HFFc6 (cell line): Measurements from ENCODE around the gene SLCO4A1. TPM values are rescaled to one million over a fixed set of nuclear protein-coding genes. Genes with fewer than 3 reads are reported as not detected.

ENCODE experiments used
- DNase-seq: peaks from one replicate; pipeline ENCODE4 v3.0.0-alpha.2; 2018
- H3K27ac Mint-ChIP-seq: 2 replicates; pipeline ENCODE4 v1.8.0; 2020; ENCODE audit warnings: mild to moderate bottlenecking, mixed read lengths
- H3K27me3 Mint-ChIP-seq: 2 replicates; pipeline ENCODE4 v1.8.0; 2021; ENCODE audit warnings: mild to moderate bottlenecking, moderate library complexity, mixed read lengths; ENCODE audit not compliant: insufficient read depth
- H3K36me3 Mint-ChIP-seq: 2 replicates; pipeline ENCODE4 v1.8.0; 2021; ENCODE audit warnings: low read depth, mixed read lengths
- H3K4me1 Mint-ChIP-seq: 2 replicates; pipeline ENCODE4 v1.8.0; 2020; ENCODE audit warnings: low read depth, mixed read lengths
- H3K4me3 Mint-ChIP-seq: 2 replicates; pipeline ENCODE4 v1.8.0; 2020; ENCODE audit warnings: mild to moderate bottlenecking, moderate library complexity, mixed read lengths
- H3K9me3 Mint-ChIP-seq: 2 replicates; pipeline ENCODE4 v1.8.0; 2020; ENCODE audit warnings: mild to moderate bottlenecking, mixed read lengths
- CTCF ChIP-seq: fragments of 200-600 bp; sonication (generic); IDR thresholded peaks from 2 replicates; pipeline ENCODE4 v1.5.0; 2021; ENCODE audit warnings: antibody characterized with exemption, mild to moderate bottlenecking
- long read RNA-seq: library from polyadenylated mRNA; unstranded; transcript quantifications from one replicate; pipeline ENCODE4 v2.0.0, GENCODE V29; 2019
- total RNA-seq, 6 experiments: library from RNA; stranded (reverse); fragmentation: NEBNext Ultra II Directional; extraction: Animal tissue kit (Norgen Biotek cat#: 25700); gene quantifications; 2 replicates in 1 of 6; 3 replicates in 5 of 6; pipeline ENCODE4 v1.2.3, GENCODE V29; 2021

SLCO4A1 gene
- 1 to 10 TPM; 2.7 to 6.5 (median 3.4) TPM for total RNA-seq
- long read RNA-seq, partial matches to known transcripts, result 1 of 2 reads
- long read RNA-seq, other reads (novel, unspliced or antisense), result 0 of 2 reads

GRCh38 chr20:62642051-62642665 lies at the start of gene SLCO4A1:
Gene SLCO4A1 (plus strand): TSS chr20:62642503. CDS start chr20:62656455, 13,952 bp downstream.
- DNase-seq, result peak; percentile 25
- no peaks in the 10 kb centered on the region for H3K9me3 Mint-ChIP-seq
- peaks cover 13% of the 10 kb centered on the region for H3K27me3 Mint-ChIP-seq
- TF ChIP-seq CTCF, result no peak
- no peak within 1 kb of the TSS for H3K27ac Mint-ChIP-seq
- peak within 1 kb of the TSS; percentile 75 for H3K4me3 Mint-ChIP-seq
- no peaks in the 10 kb centered on the region; the same call in 1 of the 2 replicates for H3K4me1 Mint-ChIP-seq
- H3K36me3 Mint-ChIP-seq, result no peaks in the 10 kb centered on the region

- TF ChIP-seq CTCF, result no peak
- Mint-ChIP-seq H3K27ac (no peak overlapping the region), H3K4me1 (peaks cover 44% of the 10 kb centered on the region), H3K9me3 (0 out of 2 replicates have a peak, but pooled peaks cover 3% of the 10 kb centered on the region), H3K27me3 (peaks cover 7% of the 10 kb centered on the region), H3K36me3 (no peaks in the 10 kb centered on the region; the same call in 1 of the 2 replicates), H3K4me3 (no peak overlapping the region)
- no peak for DNase-seq
Observed at GRCh38 chr20:62592506-62593177, 49.7 kb upstream of the SLCO4A1 start.

GRCh38 chr20:62593616-62594015 lies 48.7 kb upstream of the SLCO4A1 start:
- no peak for DNase-seq
- Mint-ChIP-seq H3K4me1 (peaks cover 35% of the 10 kb centered on the region), H3K4me3 (no peak overlapping the region), H3K27me3 (peaks cover 10% of the 10 kb centered on the region), H3K9me3 (0 out of 2 replicates have a peak, but pooled peaks cover 3% of the 10 kb centered on the region), H3K36me3 (no peaks in the 10 kb centered on the region; the same call in 1 of the 2 replicates), H3K27ac (no peak overlapping the region)
- TF ChIP-seq CTCF, result no peak

- Mint-ChIP-seq H3K36me3 (no peaks in the 10 kb centered on the region; the same call in 1 of the 2 replicates), H3K4me3 (no peak overlapping the region), H3K27me3 (peaks cover 10% of the 10 kb centered on the region), H3K4me1 (peaks cover 20% of the 10 kb centered on the region), H3K9me3 (0 out of 2 replicates have a peak, but pooled peaks cover 3% of the 10 kb centered on the region), H3K27ac (no peak overlapping the region)
- TF ChIP-seq CTCF, result no peak
- DNase-seq, result no peak
Observed at GRCh38 chr20:62595069-62595468, 47.2 kb upstream of the SLCO4A1 start.

- peaks cover 16% of the 10 kb centered on the region for H3K4me1 Mint-ChIP-seq
- no peaks in the 10 kb centered on the region; the same call in 1 of the 2 replicates for H3K36me3 Mint-ChIP-seq
- 0 out of 2 replicates have a peak, but pooled peaks cover 3% of the 10 kb centered on the region for H3K9me3 Mint-ChIP-seq
- H3K27me3 Mint-ChIP-seq, result peaks cover 10% of the 10 kb centered on the region
- no peak for TF ChIP-seq CTCF
- H3K27ac Mint-ChIP-seq, result no peak overlapping the region
- no peak overlapping the region for H3K4me3 Mint-ChIP-seq
- peak; percentile 53 for DNase-seq
Observed at GRCh38 chr20:62595491-62595890, 46.8 kb upstream of the SLCO4A1 start.
